Liver (tissue), 3 donors: Measurements from ENCODE around the gene TMEM266.

Experiments used
- EGR1 ChIP-seq, 2 donors: IDR thresholded peaks; 2 replicates each; pipeline ENCODE4 v1.6.1; 2016 to 2018; ENCODE audit warnings: antibody characterized with exemption in 2 of 2, low read depth in 2 of 2
- JUND ChIP-seq, 2 donors: IDR thresholded peaks; 2 replicates each; pipeline ENCODE4 v1.6.1; 2016; ENCODE audit warnings: antibody characterized with exemption in 2 of 2
- NR2F2 ChIP-seq: IDR thresholded peaks from 2 replicates; pipeline ENCODE4 v1.6.1; 2016; ENCODE audit warnings: antibody characterized with exemption
- RAD21 ChIP-seq, 2 donors: IDR thresholded peaks; 2 replicates each; pipeline ENCODE4 v1.6.1; 2016; ENCODE audit warnings: antibody characterized with exemption in 2 of 2, mild to moderate bottlenecking in 2 of 2
- RXRA ChIP-seq, 2 donors: IDR thresholded peaks; 2 replicates each; pipeline ENCODE4 v1.6.1; 2017 to 2018; ENCODE audit warnings: antibody characterized with exemption in 2 of 2, mild to moderate bottlenecking in 1 of 2
- SP1 ChIP-seq: IDR thresholded peaks from 2 replicates; pipeline ENCODE4 v1.6.1; 2018; ENCODE audit warnings: antibody characterized with exemption, mild to moderate bottlenecking
- TAF1 ChIP-seq: conservative IDR thresholded peaks from 2 replicates; pipeline ENCODE4 v1.6.1; 2016; ENCODE audit warnings: antibody characterized with exemption, mild to moderate bottlenecking
- YY1 ChIP-seq: IDR thresholded peaks from 2 replicates; pipeline ENCODE4 v1.6.1; 2016; ENCODE audit warnings: antibody characterized with exemption, mild to moderate bottlenecking
- TF ChIP-seq, protein P1 (sequence below): fragments of 150-350 bp; IDR thresholded peaks from 2 replicates; pipeline ENCODE4 v1.5.1; 2017; ENCODE audit warnings: improper control_type of control experiment, low read depth, low read length; ENCODE audit not compliant: missing input control
- TF ChIP-seq, protein P2 (sequence below): IDR thresholded peaks from 2 replicates; pipeline ENCODE4 v1.6.1; 2016; ENCODE audit warnings: antibody characterized with exemption
- TF ChIP-seq, protein P3 (sequence below): IDR thresholded peaks from 2 replicates; pipeline ENCODE4 v1.6.1; 2016; ENCODE audit warnings: antibody characterized with exemption
- donor health status: healthy.
- donor health status: healthy.

GRCh38 chr15:76065793-76066192, 6.0 kb downstream of the TMEM266 start:
- no peak for TF ChIP-seq TAF1
- TF ChIP-seq, protein P1, sequence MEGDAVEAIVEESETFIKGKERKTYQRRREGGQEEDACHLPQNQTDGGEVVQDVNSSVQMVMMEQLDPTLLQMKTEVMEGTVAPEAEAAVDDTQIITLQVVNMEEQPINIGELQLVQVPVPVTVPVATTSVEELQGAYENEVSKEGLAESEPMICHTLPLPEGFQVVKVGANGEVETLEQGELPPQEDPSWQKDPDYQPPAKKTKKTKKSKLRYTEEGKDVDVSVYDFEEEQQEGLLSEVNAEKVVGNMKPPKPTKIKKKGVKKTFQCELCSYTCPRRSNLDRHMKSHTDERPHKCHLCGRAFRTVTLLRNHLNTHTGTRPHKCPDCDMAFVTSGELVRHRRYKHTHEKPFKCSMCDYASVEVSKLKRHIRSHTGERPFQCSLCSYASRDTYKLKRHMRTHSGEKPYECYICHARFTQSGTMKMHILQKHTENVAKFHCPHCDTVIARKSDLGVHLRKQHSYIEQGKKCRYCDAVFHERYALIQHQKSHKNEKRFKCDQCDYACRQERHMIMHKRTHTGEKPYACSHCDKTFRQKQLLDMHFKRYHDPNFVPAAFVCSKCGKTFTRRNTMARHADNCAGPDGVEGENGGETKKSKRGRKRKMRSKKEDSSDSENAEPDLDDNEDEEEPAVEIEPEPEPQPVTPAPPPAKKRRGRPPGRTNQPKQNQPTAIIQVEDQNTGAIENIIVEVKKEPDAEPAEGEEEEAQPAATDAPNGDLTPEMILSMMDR: no peak
- TF ChIP-seq SP1: no peak
- TF ChIP-seq, protein P2, sequence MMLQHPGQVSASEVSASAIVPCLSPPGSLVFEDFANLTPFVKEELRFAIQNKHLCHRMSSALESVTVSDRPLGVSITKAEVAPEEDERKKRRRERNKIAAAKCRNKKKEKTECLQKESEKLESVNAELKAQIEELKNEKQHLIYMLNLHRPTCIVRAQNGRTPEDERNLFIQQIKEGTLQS: no peak
- no peak for TF ChIP-seq RAD21 (IDR thresholded peaks at IDR 0.05)
- TF ChIP-seq YY1: no peak
- no peak for TF ChIP-seq NR2F2
- TF ChIP-seq, protein P3, sequence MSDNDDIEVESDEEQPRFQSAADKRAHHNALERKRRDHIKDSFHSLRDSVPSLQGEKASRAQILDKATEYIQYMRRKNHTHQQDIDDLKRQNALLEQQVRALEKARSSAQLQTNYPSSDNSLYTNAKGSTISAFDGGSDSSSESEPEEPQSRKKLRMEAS: no peak
- TF ChIP-seq RXRA (IDR thresholded peaks at IDR 0.05): no peak
- TF ChIP-seq JUND (IDR thresholded peaks at IDR 0.05): no peak
- TF ChIP-seq EGR1 (IDR thresholded peaks at IDR 0.05; ENCODE audit: low read depth in 2 of 2): no peak
